GM12892 (cell line): ENCODE measurements around the gene ITGB1BP2.
A peak's percentile ranks its signal among the peaks of the same experiment; 100 is the strongest.

Source experiments
- POLR2A ChIP-seq: IDR thresholded peaks from 2 replicates; pipeline ENCODE4 v1.6.1; 2011; ENCODE audit warnings: low read depth, low read length, control low read depth
- POLR2AphosphoS5 ChIP-seq: IDR thresholded peaks from 2 replicates; pipeline ENCODE4 v1.6.1; 2011; ENCODE audit warnings: low read depth, low read length, control low read depth
- TAF1 ChIP-seq: IDR thresholded peaks from 2 replicates; pipeline ENCODE4 v1.6.1; 2011; ENCODE audit warnings: low read depth, mild to moderate bottlenecking, control low read depth, low read length, borderline replicate concordance

DNA sequence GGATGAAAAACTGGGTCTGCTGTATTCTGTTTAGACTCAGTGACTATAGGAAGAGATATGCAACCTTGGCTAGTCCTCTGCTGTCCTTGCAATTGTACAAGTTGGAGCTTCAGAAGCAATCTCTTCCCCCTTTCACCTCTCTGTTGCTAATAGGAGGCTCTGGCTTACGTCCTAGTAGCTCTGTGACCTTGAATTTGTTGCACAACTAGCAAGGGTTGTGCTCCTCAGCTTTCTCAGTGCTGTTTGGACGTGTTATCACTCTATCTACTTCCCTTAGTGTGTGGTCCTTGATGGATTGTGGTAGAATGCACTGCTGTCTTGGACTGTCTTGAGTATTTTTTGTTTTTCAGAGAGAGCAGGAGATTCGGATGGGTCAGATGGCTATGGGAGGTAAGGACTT, 3.4 kb upstream of the ITGB1BP2 start:
- TF ChIP-seq POLR2A (no peak), TAF1 (no peak), POLR2AphosphoS5 (peak; percentile 51; the same call in 1 of the 2 replicates)
